Dedifferentiated amniotic fluid mesenchymal stem cell (primary cell): ENCODE results near the gene TEX28.
"Not testable (repeated sequence)": the region's sequence is repeated elsewhere in the genome, so short reads cannot be mapped to it uniquely, and the experiment has no call there.

Experiments
- DNase-seq: peaks from one replicate; pipeline ENCODE4 v3.0.0-alpha.2; 2016; ENCODE audit errors: extremely low spot score

Gene TEX28

DNA sequence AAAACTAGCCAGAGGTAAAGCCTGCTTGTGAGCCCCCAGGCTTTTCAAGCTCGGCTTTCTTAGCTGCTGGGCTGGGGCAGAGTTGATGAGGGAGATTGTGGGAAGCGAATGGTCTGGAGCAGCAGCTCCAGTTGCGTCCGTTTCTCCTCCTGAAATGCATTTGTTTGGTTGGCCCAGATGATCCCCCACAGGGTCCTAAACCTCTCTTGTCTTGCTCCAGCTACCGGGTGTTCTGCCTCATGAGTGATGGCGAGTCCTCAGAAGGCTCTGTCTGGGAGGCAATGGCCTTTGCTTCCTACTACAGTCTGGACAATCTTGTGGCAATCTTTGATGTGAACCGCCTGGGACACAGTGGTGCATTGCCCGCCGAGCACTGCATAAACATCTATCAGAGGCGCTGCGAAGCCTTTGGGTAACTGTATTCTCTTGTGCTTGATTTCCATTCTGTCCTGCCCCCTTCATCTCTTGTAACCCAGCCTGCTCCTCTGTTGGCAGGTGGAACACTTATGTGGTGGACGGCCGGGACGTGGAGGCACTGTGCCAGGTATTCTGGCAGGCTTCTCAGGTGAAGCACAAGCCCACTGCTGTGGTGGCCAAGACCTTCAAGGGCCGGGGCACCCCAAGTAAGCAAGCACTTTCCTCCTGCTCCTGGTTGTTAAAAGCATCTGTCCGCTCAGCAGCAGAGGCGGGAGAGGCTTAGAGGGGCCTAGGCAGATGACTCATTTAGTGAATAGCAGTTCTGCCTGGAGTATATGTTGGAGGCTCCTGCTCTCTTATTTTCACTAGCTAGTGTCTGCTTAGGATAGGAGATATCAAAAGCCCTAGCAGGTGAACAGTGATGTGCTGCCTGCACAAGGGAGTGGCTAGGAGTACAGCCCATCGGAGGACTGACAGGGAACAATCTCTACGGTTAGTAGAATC lies 16.0 kb upstream of the TEX28 start:
- no peak for DNase-seq

DNA sequence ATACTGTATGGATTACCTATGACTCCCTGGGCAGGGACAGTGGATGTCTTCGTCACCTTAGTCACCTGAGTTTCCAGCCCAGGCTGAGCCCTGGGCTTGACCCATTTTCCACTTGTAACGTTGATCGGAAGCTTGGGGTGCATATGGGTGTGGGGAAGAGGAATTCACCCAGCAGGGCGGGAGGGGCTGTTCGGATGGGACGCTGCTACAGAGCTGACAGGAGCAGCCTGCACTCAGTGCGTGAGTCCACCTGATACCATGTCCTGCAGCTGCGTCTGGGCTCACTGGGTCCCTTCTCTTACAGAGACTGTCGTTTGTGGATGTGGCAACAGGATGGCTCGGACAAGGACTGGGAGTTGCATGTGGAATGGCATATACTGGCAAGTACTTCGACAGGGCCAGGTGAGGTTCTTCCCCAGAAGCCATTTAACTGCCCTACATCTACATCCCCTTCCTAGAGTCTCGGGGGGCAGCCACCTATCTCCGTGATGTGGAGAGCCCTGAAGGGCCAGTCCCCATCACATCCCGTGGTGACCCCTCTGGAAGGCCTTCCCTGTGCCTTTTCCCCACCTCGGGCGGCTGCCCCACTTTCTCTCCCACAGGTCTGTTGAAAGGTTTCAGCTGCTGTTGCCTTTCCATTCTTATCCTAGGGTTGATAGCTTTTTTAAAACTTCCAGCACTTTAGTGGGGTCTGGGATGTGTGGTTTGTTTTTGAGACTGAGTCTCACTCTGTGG lies 14.3 kb upstream of the TEX28 start:
- no peak for DNase-seq

DNA sequence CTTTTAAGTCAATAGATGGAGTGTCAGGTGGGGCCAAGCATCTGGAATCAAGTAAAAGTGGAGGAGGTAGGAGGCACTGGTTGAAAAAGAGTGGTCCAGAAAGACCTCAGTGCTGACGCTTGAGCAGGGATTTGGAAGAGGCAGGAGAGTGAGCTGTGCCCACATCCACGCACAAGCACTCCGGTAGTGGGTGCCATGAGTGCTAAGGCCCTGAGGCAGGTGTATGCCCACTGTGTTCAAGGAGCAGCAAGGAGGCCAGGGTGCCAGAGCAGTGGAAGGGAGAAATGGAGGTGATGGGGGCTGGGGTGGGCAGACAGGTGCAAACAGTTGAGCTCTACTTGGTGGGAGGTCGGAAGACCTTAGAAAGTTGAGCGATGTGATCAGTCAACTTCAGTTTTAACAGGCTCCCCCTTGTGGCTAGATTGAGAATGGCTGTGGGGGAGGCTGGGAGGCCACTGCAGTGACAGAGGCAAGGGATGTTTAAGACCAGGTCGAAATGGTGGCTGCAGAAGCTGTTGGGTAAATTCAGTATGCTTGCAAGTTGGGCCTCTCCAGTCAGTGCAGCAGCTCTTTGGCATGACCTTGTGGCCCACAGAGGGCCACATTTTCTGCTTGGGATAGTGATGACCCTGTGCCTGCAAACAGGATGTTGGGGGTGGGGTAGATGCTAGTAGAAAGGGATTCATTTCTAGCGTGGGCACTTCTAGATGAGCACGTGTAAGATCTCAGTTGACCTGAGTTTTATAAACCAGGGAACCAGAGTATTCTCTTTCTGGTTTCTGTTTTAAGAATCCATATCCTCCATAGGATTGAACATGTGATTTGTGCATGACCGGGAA lies 13.4 kb upstream of the TEX28 start:
- no peak for DNase-seq

DNA sequence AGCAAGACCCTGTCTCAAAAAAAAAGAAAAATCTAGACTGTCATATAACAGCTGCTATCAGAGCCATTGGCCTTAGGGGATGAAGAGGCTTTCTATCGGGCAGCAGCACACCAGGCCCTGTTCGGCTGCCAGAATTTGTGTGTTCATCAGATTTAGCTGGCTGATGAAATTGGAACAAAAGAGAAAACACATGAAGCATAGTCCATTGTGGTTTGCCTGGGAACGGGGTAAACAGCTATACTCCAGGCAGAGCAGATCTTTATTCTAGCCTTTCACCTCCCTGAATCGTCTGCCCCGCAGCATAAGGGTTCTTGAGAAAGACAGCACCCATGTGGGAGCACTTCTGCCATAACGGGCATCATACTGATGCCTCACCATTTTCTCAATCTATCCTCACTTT lies 12.3 kb upstream of the TEX28 start:
- no peak for DNase-seq

DNA sequence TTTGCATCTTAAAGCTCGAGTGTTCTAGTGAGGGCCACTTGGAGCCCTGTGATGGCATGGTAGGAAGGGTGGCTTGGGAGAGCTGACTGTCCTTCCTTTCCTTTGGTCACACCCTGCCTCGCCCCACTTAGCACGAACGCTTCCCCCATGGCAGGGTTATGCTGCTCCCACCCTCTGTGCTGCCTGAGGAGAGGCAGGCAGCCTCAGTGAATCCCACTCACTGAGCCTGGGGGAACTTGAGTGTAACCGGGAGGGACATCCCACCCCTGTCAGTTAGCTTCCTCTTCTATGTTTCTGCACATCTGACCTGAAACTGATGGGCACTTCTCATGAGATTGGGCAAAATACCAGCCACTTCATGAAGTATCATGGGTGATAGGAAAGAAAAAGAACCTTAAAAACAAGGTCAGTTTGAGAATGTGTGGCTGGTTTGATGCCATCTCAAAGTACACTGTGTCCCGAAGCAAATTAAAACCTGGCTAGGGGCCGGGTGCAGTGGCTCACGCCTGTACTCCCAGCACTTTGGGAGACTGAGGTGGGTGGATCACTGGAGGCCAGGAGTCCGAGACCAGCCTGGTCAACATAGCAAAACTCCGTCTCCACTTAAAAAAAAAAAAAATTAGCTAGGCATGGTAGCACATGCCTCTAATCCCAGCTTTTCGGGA lies 10.7 kb upstream of the TEX28 start:
- no peak for DNase-seq

DNA sequence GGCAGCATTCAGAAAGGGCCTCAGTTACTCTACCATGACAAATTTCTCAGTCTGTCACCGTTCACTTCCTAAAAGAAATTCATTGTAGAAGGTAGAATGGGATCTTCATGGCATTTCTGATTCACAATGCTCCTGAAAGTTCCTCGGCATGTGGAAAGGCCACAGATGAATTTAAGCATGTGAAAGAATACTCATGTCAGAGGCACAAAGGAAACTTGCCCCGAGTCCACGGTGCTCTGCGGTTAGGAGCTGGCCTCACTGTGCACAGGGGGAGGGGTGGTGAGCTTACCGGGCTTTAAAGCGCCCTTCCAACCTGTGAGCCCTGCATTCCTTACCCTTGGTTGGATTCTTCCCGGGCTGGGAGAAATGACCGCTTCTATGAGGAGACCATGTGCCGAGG lies 9.9 kb upstream of the TEX28 start:
- no peak for DNase-seq

DNA sequence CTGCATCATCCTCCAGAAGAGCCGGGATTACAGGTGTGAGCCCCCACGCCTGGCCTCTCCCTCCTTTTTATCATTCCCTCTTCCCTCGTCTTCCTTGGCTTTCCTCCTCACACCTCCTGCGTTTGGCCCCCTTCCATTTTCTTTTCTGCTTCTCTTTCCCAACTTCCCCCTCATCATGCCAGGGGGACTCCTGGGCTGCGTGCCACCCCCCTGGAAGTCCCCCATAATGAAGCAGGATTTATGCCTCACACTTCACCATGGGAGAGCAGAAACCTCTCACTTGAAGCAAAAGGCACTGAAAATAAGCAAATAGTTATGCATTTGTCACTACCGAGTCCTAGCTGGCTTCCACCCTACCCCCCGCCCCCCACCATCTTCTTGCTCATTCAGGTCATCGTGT lies 8.6 kb upstream of the TEX28 start:
- no peak for DNase-seq

DNA sequence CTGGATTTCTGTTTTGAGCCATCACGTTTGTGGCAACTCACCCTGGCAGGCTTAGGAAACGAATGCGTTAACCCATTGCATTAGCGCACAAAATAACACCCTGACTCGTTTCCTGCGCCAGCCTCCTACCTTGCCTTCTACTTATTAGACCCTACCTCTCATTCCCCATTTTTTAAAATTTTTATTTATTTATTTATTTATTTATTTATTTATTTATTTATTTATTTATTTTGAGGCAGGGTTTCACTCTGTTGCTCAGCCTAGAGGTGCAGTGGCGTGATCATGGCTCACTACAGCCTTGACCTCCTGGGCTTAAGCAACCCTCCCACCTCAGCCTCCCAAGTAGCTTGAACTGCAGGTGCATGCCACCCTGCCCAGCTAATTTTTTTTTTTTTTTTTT lies 8.1 kb upstream of the TEX28 start:
- not testable (repeated sequence) for DNase-seq

DNA sequence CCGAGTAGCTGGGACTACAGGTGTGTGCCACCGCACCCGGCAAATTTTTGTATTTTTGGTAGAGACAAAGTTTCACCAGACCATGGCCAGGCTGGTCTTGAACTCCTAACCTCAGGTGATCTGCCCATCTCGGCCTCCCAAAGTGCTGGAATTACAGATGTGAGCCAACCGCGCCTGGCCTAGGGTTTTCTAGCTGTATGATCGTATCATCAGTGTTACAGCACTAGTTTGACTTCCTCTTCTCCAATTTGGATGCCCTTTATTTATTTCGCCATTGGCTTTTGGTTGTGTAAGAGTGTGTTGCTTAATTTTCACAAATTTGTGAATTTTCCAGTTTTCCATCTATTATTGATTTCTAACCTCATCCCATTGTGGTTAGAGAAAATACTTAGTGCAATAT lies 5.9 kb upstream of the TEX28 start:
- DNase-seq, result no peak

DNA sequence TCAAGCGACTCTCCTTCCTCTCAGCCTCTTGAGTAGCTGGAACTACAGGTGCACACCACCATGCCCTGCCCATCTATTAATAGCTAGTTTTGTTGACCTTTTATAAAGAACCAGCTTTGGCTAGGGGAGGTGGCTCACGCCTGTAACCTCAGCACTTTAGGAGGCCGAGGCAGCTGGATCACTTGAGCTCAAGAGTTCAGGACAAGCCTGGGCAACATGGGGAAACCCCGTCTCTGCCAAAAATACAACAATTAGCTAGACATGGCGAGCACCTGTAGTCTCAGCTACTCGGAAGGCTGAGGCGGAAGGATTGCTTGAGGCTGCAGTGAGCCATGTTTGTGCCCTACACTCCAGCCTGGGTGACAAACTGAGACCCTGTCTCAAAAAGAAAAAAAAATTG lies 3.4 kb upstream of the TEX28 start:
- no peak for DNase-seq

DNA sequence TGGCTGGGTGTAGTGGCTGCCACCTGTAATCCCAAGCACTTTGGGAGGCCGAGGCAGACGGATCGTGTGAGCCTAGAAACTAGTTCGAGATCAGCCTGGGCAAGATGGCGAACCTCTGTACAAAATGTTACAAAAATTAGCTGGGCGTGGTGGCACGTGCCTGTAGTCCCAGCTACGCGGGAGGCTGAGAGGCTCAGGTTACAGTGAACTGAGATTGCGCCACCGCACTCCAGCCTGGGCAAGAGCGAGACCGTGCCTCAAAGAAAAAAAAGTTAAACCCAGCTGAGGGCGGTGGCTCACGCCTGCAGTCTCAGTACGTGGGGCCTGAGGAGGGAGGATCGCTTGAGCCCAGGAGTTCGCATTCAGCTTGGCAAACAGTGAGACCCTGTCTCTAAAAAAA lies 1.8 kb upstream of the TEX28 start:
- DNase-seq, result no peak

DNA sequence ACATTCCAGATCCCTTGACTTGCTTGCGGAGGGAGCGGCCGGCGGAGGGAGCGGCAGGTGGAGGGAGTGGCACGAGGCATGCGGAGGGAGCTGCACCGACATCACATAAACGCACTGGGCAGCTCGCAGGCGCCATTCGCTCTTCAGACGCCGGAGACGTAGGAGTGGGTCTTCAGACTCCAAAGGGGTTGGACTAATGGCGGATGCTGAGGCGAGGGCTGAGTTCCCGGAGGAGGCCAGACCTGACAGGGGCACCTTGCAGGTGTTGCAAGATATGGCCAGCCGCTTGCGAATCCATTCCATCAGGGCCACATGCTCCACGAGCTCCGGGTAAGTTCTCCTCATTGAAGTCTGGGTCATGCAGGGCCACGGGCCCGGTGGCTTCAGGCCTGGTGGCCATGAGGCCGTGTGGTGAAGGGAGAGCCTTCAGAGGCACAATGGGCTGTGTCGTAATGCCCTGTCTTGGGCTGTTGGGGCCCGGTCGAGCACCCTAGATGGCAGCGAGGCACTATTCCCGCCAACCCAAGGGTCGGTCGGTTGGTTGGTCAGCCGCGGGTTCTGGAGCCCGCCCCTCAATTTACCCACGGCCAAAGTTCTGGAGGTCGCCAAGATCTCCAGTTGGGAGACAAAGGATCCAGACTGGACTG lies 863 bp upstream of the TEX28 start, which contains the start of gene TKTL1:
TKTL1 (plus strand) TSS at position 132 of the 647 bp plus-strand sequence; CDS start at position 197, 65 bp downstream.
- DNase-seq, result no peak

DNA sequence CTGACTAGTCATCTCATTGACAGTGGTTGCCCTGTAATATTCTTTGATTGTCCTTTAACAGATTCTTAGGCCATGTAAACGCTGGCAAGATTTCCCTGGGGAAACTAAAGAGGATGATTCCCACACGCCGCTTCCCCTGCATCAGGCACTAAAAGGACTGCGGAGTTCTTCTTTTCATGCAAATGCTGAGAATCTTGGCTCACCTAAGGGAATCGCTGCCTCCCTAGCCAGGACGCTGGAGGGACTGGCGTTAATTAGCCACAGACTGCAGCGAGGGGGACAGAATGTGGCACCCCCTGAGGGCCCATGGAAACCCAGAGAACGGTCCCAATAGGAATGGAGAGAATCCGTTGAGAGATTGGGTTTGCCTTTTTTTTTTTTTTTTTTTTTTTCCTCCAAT lies 8.5 kb downstream of the TEX28 start:
- DNase-seq, result not testable (repeated sequence)

DNA sequence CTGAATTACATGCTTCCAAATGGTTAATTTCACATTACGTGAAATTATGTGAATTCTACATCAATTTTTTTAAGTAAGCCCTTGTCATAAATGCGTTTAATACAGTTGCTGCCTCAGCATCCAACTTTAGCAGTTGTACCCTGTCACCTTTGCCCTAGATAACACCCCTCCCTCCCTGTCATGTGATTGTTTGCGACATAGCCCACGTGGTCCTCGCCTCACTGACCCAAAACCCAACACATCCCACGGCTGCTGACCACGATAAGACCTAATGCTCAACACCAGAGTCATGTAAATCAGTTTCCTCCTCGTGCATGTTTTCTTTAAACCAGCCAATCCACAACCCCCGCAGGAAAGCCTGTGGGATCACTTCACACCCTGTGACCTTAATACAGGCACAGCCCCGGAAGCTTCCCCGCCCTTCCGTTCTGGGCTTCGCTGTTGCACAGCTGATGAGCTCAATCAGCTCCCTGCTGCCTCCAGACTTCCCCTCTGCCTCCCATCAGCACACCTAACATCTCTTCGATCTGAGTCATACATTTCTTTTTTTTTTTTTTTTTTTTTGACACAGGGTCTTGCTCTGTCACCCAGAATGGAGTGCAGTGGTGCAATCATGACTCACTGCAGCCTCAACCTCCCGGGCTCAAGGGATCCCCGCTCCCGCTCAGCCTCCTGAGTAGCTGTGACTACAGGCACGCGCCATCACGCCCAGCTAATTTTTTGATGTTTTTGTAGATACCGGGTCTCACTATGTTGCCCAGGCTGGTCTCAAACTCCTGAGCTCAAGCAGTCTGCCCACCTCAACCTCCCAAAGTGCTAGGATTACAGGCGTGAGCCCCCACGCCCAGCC lies 10.2 kb downstream of the TEX28 start:
- not testable (repeated sequence) for DNase-seq

DNA sequence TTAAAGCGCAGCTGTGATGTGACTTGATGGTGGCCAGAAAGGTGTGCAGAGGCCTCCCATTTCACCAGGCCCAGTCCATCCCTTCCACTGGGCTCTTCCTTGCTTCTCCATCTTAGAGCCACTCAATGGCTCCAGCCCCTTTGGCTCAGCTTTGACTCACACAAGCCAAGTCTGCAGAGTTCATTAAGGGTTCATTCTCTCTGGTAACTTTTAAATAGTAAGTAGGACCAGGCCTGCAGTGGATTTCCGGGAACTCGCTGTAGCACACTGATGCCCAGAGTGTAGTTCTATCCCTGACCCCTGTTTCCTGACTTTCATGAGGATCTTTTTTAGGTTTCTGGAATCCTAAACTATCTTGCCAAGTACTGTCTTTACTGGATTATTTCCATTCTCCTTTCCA lies 25.7 kb downstream of the TEX28 start:
- not testable (repeated sequence) for DNase-seq

DNA sequence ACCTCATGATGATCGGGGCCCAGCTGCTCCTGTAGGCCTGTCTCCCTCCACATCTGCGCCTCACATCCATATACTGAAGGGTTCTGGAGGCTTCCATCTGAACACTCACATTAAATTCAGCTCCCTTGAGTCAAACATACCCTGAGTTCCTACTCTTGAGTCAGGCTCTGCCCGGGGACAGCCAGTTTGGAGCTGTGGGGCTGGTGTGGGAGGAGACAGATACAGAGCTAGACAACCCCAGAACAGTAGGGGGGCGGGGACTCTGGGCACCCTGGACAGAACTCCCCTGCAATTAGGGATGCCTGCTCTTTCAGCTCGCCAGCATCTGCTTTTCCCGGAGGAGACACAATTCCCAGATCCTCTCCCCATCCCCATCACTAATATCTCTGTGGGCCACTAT lies 31.9 kb downstream of the TEX28 start:
- not testable (repeated sequence) for DNase-seq

DNA sequence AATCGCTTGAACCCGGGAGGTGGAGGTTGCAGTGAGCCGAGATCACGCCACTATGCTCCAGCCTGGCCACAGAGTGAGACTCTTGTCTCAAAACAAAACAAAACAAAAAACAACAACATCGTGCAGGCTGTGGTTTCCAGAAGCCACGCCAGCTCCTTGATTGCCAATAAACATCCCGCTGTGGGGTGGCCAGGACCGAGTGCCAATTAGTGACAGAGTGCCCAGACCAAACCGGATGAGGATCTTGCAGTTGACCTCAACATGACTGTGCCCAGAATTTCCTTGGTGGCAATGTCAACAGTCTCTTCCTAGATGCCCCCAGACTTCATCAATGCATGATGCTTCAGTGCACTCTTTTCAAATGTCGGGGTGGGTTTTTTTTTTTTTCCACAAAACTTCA lies 36.2 kb downstream of the TEX28 start:
- DNase-seq, result not testable (repeated sequence)

DNA sequence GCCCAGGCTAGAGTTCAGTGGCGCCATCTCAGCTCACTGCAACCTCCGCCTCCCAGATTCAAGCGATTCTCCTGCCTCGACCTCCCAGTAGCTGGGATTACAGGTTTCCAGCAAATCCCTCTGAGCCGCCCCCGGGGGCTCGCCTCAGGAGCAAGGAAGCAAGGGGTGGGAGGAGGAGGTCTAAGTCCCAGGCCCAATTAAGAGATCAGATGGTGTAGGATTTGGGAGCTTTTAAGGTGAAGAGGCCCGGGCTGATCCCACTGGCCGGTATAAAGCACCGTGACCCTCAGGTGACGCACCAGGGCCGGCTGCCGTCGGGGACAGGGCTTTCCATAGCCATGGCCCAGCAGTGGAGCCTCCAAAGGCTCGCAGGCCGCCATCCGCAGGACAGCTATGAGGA lies 37.6 kb downstream of the TEX28 start, which contains the start of gene OPN1MW3:
OPN1MW3 (plus strand) TSS at position 301 of the 400 bp plus-strand sequence; CDS start at position 339, 38 bp downstream.
- DNase-seq, result not testable (repeated sequence)

DNA sequence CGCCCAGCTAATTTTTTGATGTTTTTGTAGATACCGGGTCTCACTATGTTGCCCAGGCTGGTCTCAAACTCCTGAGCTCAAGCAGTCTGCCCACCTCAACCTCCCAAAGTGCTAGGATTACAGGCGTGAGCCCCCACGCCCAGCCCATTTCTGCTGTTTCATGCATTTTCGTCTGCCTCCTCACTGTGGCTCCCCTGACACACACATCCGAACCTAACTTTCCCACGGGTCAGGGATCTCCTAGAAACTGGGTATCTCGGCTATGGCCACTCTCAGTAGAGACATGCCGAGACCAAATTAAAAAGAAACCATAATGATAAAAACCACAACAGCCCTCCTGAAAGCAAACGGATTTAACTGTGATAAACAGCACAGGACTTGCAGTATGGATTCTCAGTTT lies 46.8 kb downstream of the TEX28 start:
- not testable (repeated sequence) for DNase-seq
